HepG2 (cell line): ENCODE measurements around the gene OR2W3.

ENCODE experiments used
- CBX5 ChIP-seq: sonication (generic); formaldehyde crosslinking; IDR thresholded peaks from 2 replicates; pipeline ENCODE4 v1.4.0; 2020; ENCODE audit warnings: missing genetic modification reagents, borderline replicate concordance
- ELF3 ChIP-seq: IDR thresholded peaks from 2 replicates; pipeline ENCODE4 v1.6.1; 2016; ENCODE audit warnings: missing genetic modification reagents, missing compliant biosample characterization
- ESRRA ChIP-seq: sonication (generic); formaldehyde crosslinking; IDR thresholded peaks from 2 replicates; pipeline ENCODE4 v1.5.1; 2020; ENCODE audit warnings: mild to moderate bottlenecking, low read depth, missing genetic modification reagents
- TCF7L2 ChIP-seq: IDR thresholded peaks from 2 replicates; pipeline ENCODE4 v1.6.1; 2011; ENCODE audit warnings: mild to moderate bottlenecking, low read depth, low read length, moderate library complexity
- TP53 ChIP-seq: sonication (generic); formaldehyde crosslinking; conservative IDR thresholded peaks from 2 replicates; pipeline ENCODE4 v1.4.0; 2020; ENCODE audit warnings: missing genetic modification reagents
- ZBTB38 ChIP-seq: sonication (generic); formaldehyde crosslinking; IDR thresholded peaks from 2 replicates; pipeline ENCODE4 v1.5.1; 2020; ENCODE audit warnings: mild to moderate bottlenecking, missing genetic modification reagents
- TF ChIP-seq, protein P1 (sequence below): sonication (generic); formaldehyde crosslinking; IDR thresholded peaks from 2 replicates; pipeline ENCODE4 v1.5.0; 2020; ENCODE audit warnings: mild to moderate bottlenecking, missing genetic modification reagents, moderate library complexity

DNA sequence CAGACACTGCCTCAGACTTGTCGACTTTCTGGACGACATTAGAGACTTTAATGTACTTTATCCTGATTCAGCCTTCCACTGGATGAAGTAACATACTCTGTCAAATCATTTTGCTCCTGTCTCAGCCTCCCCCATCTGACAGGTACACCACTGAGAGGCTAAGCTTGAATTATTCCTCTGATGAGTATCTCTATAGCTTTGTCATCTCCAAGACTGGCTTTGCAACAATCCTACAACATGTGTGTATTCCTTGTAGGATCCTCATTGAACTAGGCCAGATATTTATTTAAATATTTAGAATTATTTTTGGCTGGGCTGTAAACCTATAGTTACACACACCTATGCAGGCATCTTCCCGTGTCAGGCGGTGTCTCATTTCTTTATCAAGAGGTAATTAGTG, 39.5 kb upstream of the OR2W3 start:
- no peak for TF ChIP-seq CBX5 (CRISPR knock-in tag)
- no peak for TF ChIP-seq TCF7L2
- no peak for TF ChIP-seq ZBTB38 (CRISPR knock-in tag)
- TF ChIP-seq TP53 (CRISPR knock-in tag): no peak
- no peak for TF ChIP-seq ESRRA (CRISPR knock-in tag)
- TF ChIP-seq ELF3 (CRISPR knock-in tag): no peak
- TF ChIP-seq, protein P1, sequence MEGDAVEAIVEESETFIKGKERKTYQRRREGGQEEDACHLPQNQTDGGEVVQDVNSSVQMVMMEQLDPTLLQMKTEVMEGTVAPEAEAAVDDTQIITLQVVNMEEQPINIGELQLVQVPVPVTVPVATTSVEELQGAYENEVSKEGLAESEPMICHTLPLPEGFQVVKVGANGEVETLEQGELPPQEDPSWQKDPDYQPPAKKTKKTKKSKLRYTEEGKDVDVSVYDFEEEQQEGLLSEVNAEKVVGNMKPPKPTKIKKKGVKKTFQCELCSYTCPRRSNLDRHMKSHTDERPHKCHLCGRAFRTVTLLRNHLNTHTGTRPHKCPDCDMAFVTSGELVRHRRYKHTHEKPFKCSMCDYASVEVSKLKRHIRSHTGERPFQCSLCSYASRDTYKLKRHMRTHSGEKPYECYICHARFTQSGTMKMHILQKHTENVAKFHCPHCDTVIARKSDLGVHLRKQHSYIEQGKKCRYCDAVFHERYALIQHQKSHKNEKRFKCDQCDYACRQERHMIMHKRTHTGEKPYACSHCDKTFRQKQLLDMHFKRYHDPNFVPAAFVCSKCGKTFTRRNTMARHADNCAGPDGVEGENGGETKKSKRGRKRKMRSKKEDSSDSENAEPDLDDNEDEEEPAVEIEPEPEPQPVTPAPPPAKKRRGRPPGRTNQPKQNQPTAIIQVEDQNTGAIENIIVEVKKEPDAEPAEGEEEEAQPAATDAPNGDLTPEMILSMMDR (CRISPR knock-in tag): no peak
